Panc1 (cell line): Measurements from ENCODE around the gene SPECC1L. TPM values are rescaled to one million over a fixed set of nuclear protein-coding genes. Genes with fewer than 3 reads are reported as not detected.

Source experiments
- ATAC-seq: fragments of 200-7000 bp; cut with Tn5 transposase; 2 replicates; pipeline ENCODE4 v1.9.1; 2020; ENCODE audit warnings: mild to moderate bottlenecking, moderate library complexity
- BruUV-seq: library from RNA; stranded (reverse); fragments of 400-500 nt; replicated peaks from 2 replicates; lab custom pipeline; 2021; lab: Mats Ljungman, UMichigan
- CTCF ChIA-PET: fragments of 300-600 bp; sonication (Branson Sonifier 250); formaldehyde crosslinking; loops from one replicate; lab custom pipeline; 2022; ENCODE audit warnings: antibody characterized with exemption; lab: Charles Lee
- POLR2A ChIA-PET: fragments of 300-600 bp; sonication (Branson Sonifier 250); formaldehyde crosslinking; loops from one replicate; lab custom pipeline; 2022; ENCODE audit warnings: antibody characterized with exemption; lab: Charles Lee
- DNase-seq: peaks from one replicate; pipeline ENCODE4 v3.0.0-alpha.2; 2010; ENCODE audit warnings: low read depth, low spot score
- H3K27ac ChIP-seq: 2 replicates; pipeline ENCODE4 v1.5.1; 2011; ENCODE audit warnings: mild to moderate bottlenecking, low read length, inconsistent platforms
- H3K27me3 ChIP-seq: fragments of 200-500 bp; sonication (Bioruptor generic); 2 replicates; pipeline ENCODE4 v1.6.0; 2014; ENCODE audit warnings: low read length, inconsistent platforms; ENCODE audit not compliant: control insufficient read depth, insufficient read depth
- H3K36me3 ChIP-seq: fragments of 200-500 bp; sonication (Bioruptor generic); 2 replicates; pipeline ENCODE4 v1.5.1; 2014; ENCODE audit warnings: inconsistent platforms, mild to moderate bottlenecking, low read length, moderate library complexity; ENCODE audit not compliant: control insufficient read depth, insufficient read depth
- H3K4me1 ChIP-seq: 2 replicates; pipeline ENCODE4 v1.5.1; 2011; ENCODE audit warnings: inconsistent platforms, mild to moderate bottlenecking, low read length, moderate library complexity; ENCODE audit not compliant: control insufficient read depth, insufficient read depth
- H3K4me3 ChIP-seq, 2 experiments: 2 replicates each; pipeline ENCODE4 v1.5.1; 2011 to 2012; ENCODE audit warnings: low read depth in 2 of 2, low read length in 2 of 2, mild to moderate bottlenecking in 2 of 2, inconsistent platforms in 1 of 2, moderate library complexity in 1 of 2
- H3K9me3 ChIP-seq: fragments of 200-500 bp; sonication (Bioruptor generic); 2 replicates; pipeline ENCODE4 v1.5.1; 2014; ENCODE audit warnings: low read depth, mild to moderate bottlenecking, inconsistent platforms, low read length, moderate library complexity; ENCODE audit not compliant: control insufficient read depth, insufficient read depth
- POLR2AphosphoS5 ChIP-seq: IDR thresholded peaks from 2 replicates; pipeline ENCODE4 v1.6.1; 2012; ENCODE audit warnings: mild to moderate bottlenecking, low read depth, low read length, moderate library complexity
- SIN3A ChIP-seq: IDR thresholded peaks from 2 replicates; pipeline ENCODE4 v1.6.1; 2012; ENCODE audit warnings: low read depth, mild to moderate bottlenecking, low read length, moderate library complexity, borderline replicate concordance; ENCODE audit not compliant: insufficient read depth
- TCF7L2 ChIP-seq: IDR thresholded peaks from 2 replicates; pipeline ENCODE4 v1.6.1; 2011; ENCODE audit warnings: mild to moderate bottlenecking, low read depth, low read length, inconsistent platforms
- in situ Hi-C: cut with HindIII; loops from 2 replicates; pipeline ENCODE4 v1.10.0; 2016; ENCODE audit warnings: low sequenced_read_pairs, low pct_unique_long_range_greater_than_20kb
- intact Hi-C: fragments of 100-400 bp; cut with micrococcal nuclease; formaldehyde crosslinking; loops from one replicate; pipeline ENCODE4 v1.10.0; 2022; ENCODE audit not compliant: unreplicated experiment
- total RNA-seq: library from RNA; stranded (reverse); gene quantifications from one replicate; pipeline ENCODE4 v1.2.1, GENCODE V29; 2021; ENCODE audit not compliant: unreplicated experiment
- TF ChIP-seq, protein P1 (sequence below), 2 experiments: IDR thresholded peaks; 2 replicates each; pipeline ENCODE4 v1.6.1; 2011 to 2012; ENCODE audit warnings: low read depth in 2 of 2, control low read depth in 1 of 2, low read length in 1 of 2, mild to moderate bottlenecking in 1 of 2, moderate library complexity in 1 of 2; ENCODE audit not compliant: insufficient read depth in 1 of 2
- TF ChIP-seq, protein P2 (sequence below): fragments of 450-650 bp; IDR thresholded peaks from 2 replicates; pipeline ENCODE4 v1.5.1; 2017; ENCODE audit warnings: mild to moderate bottlenecking

SPECC1L gene
- total RNA-seq, 1 experiment from 2014 or later, result 43.3 TPM

DNA sequence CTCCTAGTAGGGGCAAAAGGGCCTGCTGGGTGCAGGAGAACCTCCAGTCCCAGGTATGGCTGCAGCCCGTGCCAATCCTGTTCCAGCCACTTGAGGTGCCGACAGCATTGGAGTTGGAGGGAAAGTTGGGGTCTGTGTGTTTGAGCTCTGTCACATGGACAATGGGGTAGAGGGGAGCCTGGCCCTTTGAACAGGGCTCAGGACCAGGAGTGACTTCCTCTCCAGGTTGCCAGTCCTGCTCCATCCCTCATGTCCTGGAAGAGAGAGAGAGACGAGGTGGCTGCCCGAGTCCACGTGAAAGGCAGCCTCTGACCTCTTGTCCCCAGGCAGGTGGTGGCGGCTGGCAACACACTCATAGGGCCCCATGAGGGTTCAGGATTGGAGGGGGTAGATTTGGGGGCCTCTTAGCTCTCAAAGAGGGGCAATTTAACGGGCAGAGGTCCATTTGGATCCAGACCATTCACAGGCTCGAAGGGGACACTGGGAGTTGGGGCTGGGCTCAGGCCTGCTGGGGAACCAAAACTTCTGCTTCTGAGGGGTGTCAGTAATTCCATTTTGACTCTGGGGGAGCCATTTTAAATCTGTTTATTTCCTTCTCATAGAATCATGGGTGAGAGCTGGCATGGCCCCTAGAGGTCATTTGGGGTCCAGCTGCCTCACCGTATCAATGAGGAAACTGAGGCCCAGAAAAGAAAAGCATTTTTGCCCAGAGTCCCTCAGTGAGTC is 160.8 kb downstream of the SPECC1L start:
- no peaks in the 10 kb centered on the region for H3K27me3 ChIP-seq
- DNase-seq, result no peak
- in situ Hi-C loops, result no loop called here
- intact Hi-C loops, result no loop called here
- no peak for ATAC-seq
- no peak for TF ChIP-seq POLR2AphosphoS5
- TF ChIP-seq, protein P1, sequence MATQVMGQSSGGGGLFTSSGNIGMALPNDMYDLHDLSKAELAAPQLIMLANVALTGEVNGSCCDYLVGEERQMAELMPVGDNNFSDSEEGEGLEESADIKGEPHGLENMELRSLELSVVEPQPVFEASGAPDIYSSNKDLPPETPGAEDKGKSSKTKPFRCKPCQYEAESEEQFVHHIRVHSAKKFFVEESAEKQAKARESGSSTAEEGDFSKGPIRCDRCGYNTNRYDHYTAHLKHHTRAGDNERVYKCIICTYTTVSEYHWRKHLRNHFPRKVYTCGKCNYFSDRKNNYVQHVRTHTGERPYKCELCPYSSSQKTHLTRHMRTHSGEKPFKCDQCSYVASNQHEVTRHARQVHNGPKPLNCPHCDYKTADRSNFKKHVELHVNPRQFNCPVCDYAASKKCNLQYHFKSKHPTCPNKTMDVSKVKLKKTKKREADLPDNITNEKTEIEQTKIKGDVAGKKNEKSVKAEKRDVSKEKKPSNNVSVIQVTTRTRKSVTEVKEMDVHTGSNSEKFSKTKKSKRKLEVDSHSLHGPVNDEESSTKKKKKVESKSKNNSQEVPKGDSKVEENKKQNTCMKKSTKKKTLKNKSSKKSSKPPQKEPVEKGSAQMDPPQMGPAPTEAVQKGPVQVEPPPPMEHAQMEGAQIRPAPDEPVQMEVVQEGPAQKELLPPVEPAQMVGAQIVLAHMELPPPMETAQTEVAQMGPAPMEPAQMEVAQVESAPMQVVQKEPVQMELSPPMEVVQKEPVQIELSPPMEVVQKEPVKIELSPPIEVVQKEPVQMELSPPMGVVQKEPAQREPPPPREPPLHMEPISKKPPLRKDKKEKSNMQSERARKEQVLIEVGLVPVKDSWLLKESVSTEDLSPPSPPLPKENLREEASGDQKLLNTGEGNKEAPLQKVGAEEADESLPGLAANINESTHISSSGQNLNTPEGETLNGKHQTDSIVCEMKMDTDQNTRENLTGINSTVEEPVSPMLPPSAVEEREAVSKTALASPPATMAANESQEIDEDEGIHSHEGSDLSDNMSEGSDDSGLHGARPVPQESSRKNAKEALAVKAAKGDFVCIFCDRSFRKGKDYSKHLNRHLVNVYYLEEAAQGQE (IDR thresholded peaks at IDR 0.05; ENCODE audit: insufficient read depth in 1 of 2, low read depth in 2 of 2, low read length in 1 of 2), result no peak
- TF ChIP-seq, protein P2, sequence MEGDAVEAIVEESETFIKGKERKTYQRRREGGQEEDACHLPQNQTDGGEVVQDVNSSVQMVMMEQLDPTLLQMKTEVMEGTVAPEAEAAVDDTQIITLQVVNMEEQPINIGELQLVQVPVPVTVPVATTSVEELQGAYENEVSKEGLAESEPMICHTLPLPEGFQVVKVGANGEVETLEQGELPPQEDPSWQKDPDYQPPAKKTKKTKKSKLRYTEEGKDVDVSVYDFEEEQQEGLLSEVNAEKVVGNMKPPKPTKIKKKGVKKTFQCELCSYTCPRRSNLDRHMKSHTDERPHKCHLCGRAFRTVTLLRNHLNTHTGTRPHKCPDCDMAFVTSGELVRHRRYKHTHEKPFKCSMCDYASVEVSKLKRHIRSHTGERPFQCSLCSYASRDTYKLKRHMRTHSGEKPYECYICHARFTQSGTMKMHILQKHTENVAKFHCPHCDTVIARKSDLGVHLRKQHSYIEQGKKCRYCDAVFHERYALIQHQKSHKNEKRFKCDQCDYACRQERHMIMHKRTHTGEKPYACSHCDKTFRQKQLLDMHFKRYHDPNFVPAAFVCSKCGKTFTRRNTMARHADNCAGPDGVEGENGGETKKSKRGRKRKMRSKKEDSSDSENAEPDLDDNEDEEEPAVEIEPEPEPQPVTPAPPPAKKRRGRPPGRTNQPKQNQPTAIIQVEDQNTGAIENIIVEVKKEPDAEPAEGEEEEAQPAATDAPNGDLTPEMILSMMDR, result no peak
- TF ChIP-seq SIN3A, result no peak
- no TSS peak for BruUV-seq
- peaks cover 8% of the 10 kb centered on the region; the same call in 1 of the 2 replicates for H3K4me1 ChIP-seq
- no peak overlapping the region for H3K27ac ChIP-seq
- ChIA-PET CTCF (no interaction called here), POLR2A (no interaction called here)
- no peaks in the 10 kb centered on the region for H3K9me3 ChIP-seq
- H3K4me3 ChIP-seq, result no peak overlapping the region
- H3K36me3 ChIP-seq, result no peaks in the 10 kb centered on the region

DNA sequence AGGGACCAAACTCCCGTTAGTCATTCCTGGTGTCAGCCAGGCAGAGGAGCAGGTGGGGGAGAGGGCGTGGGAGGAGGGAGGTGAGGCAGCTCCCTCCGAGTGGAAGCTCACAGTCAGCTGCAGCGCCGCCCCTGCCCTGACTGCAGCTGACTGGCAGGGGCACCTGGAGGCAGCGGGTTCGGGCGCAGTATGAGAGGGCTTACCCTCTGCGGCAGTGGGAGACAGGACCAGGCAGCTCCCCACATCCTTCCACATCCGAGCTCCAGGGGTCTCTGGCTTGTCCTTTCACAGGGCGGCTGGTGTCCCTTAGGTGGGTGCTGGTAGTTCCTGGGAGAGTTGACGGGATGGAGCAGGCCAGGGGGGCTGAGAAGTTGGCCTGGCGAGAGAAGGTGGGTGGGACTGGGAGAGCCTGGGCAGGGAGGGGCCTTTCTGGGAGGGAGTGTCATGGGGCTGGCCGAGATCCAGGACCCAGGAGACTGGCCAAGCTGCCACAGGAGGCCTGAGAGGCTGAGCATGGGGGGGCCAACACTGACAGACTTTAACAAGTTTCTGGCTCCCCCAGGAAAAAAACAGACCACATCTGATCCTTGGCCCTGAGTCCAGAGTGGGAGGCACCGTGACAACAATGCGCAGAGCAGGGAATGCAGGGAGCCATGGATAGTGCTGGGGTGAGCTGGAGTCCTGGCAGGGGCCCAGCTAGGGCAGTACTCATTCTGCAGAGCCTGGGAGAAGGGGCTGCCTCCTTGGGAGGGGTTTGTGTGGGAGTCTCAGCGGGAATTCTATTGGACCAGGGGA is 161.6 kb downstream of the SPECC1L start:
- POLR2A ChIA-PET, result no interaction called here
- Histone ChIP-seq H3K27ac (no peak overlapping the region), H3K27me3 (no peaks in the 10 kb centered on the region), H3K4me3 (no peak overlapping the region), H3K36me3 (no peaks in the 10 kb centered on the region), H3K9me3 (no peaks in the 10 kb centered on the region), H3K4me1 (peaks cover 8% of the 10 kb centered on the region; the same call in 1 of the 2 replicates)
- intact Hi-C loops, result no loop called here
- in situ Hi-C loops, result no loop called here
- DNase-seq (no peak), ATAC-seq (no peak)
- TF ChIP-seq POLR2AphosphoS5, result no peak
- TF ChIP-seq, protein P2, result no peak
- no peak for TF ChIP-seq TCF7L2
- TF ChIP-seq, protein P1 (IDR thresholded peaks at IDR 0.05; ENCODE audit: insufficient read depth in 1 of 2, low read depth in 2 of 2, low read length in 1 of 2), result no peak
- TF ChIP-seq SIN3A, result no peak
- CTCF ChIA-PET, result no interaction called here
- BruUV-seq, result no TSS peak
